ENCODE measurements around the gene PPFIA3. TPM values are rescaled to one million over a fixed set of nuclear protein-coding genes. Genes with fewer than 3 reads are reported as not detected.
"Not testable (repeated sequence)": the region's sequence is repeated elsewhere in the genome, so short reads cannot be mapped to it uniquely, and the experiment has no call there.

The PPFIA3 gene
- polyA plus RNA-seq, 3 donors: 8.5 to 20.1 (median 8.9) TPM

DNA sequence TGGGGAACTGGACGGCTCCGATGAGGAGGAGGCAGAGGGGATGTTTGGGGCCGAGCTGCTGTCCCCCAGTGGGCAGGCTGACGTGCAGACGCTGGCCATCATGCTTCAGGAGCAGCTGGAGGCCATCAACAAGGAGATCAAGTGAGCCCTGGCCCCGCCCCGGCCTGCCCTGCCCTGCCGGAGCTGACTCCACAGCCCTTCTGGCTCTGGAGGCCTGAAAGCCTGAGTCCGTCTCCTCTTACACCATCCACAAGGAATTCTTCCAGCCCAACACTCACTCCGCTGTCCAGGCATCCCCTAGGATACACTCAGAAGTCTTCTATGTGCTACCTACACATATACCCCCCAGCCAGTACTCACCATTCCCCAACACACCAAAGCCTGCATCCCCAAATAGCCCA, 17.4 kb downstream of the PPFIA3 start:
- WGBS, 3 donors: 66 to 84% (median 72%) methylated on average over 10 of the region's 10 CpGs
- H3K27ac ChIP-seq (ENCODE audit: low read depth, low read length): no peak overlapping the region

GRCh38 chr19:49140951-49141350, 21.6 kb downstream of the PPFIA3 start:
- 75 to 86% (median 85%) methylated on average over 7 of the region's 7 CpGs for WGBS, 3 donors
- H3K27ac ChIP-seq (ENCODE audit: low read depth, low read length): no peak overlapping the region

DNA sequence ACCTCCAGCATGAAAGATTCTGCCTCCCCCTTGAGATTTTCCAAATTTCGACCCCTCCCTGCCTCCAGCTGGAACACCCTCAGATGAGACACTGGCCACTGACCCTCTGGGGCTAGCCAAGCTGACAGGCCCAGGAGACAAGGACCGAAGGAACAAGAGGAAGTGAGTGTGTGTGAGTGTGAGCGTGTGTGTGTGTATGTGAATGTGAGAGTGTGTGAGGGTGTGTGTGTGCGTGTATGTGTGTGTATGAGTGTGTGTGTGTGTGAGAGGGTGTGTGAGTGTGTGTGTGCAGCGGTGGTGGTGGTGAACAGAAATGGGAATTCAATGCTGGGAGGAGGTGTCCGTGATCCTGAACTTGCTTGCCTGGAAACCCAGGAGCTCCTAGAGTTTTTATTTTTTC, 22.0 kb downstream of the PPFIA3 start:
- 80 to 84% (median 80%) methylated on average over 6 of the region's 6 CpGs for WGBS, 3 donors

DNA sequence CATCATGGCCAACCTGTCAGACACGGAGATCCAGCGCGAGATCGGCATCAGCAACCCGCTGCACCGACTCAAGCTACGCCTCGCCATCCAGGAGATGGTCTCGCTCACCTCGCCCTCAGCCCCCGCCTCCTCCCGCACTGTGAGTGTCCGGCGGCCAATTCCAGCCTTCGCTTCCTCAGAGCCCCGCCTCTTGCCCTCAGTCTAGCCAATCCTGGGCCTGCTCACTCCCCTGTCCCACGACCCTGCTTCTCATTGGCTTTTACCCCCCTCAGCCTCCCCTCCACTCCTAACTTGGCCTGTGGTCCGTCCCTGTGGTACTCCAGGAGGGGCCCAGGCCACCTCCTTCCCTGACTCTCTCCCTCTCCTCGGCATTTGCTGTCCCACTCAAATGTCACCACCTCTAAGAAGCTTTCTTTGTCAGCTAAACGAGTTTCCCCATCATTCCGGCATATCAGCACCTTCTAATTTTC, 23.6 kb downstream of the PPFIA3 start:
- WGBS, 3 donors: 3 to 7% (median 4%) methylated on average over 20 to 21 of the region's 21 CpGs
- no peak overlapping the region for H3K27ac ChIP-seq (ENCODE audit: low read depth, low read length)

More for the DNA sequence above, 22.0 kb downstream of the PPFIA3 start:
- H3K27ac ChIP-seq (ENCODE audit: low read depth, low read length): no peak overlapping the region

DNA sequence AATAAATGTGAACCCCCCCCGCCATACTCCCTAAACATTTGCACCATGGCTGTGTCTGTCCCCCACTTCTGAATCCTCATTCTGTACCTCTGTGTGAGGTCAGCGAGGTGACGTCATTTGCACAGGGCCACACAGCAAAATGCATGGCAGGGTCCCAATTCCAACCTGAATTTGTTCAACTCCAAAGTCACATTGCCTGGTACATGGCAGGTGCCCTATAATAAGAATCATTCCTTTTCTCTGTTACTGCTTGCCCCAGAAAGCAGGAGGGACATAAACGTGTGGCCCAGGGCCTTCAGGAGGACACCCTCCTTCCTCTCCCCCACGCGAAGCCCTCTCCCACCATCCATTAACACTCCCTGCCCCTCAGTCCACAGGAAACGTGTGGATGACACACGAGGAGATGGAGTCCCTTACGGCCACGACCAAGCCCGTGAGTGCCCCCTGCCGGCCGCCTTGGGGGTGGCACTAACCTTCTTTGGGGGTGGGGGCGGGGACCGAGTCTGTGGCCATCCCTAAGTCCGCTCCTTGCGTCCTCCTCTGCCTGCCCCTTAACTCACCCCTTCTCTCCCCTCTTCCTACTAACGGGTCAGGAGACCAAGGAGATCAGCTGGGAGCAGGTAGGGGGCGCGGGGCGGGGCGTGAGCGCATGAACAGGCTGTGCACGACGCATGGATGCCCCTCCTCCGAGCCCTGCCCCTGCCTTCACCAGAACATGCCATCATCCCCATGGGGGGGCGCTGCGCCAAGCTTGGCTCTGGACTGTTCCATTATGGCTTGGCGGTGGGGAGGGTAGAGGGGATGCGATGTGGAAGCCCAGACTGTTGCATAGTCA, 26.4 kb downstream of the PPFIA3 start:
- 8 to 10% (median 9%) methylated on average over 25 to 30 of the region's 30 CpGs for WGBS, 3 donors
- no peak overlapping the region for H3K27ac ChIP-seq (ENCODE audit: low read depth, low read length)

DNA sequence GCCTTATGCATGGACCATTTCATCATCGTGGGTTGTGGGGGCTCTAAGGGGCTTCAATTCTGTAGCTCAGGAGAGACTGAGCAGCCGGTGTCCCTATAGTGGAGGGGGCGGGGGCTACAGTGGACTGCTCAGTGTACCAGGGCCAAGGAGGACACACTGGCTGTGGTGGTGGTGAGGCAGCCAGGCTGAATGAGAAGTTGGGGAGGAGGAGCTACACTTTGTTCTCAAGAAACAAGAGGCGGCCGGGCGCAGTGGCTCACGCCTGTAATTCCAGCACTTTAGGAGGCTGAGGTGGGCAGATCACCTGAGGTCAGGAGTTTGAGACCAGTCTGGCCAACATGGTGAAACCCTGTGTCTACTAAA, 27.0 kb downstream of the PPFIA3 start:
- WGBS, 3 donors: 33 to 47% (median 40%) methylated on average over 7 of the region's 7 CpGs
- not testable (repeated sequence) for H3K27ac ChIP-seq (ENCODE audit: low read depth, low read length)

GRCh38 chr19:49148044-49148682, 28.8 kb downstream of the PPFIA3 start:
- 66 to 74% (median 70%) methylated on average over 11 of the region's 11 CpGs for WGBS, 3 donors
- no peak overlapping the region for H3K27ac ChIP-seq (ENCODE audit: low read depth, low read length)

DNA sequence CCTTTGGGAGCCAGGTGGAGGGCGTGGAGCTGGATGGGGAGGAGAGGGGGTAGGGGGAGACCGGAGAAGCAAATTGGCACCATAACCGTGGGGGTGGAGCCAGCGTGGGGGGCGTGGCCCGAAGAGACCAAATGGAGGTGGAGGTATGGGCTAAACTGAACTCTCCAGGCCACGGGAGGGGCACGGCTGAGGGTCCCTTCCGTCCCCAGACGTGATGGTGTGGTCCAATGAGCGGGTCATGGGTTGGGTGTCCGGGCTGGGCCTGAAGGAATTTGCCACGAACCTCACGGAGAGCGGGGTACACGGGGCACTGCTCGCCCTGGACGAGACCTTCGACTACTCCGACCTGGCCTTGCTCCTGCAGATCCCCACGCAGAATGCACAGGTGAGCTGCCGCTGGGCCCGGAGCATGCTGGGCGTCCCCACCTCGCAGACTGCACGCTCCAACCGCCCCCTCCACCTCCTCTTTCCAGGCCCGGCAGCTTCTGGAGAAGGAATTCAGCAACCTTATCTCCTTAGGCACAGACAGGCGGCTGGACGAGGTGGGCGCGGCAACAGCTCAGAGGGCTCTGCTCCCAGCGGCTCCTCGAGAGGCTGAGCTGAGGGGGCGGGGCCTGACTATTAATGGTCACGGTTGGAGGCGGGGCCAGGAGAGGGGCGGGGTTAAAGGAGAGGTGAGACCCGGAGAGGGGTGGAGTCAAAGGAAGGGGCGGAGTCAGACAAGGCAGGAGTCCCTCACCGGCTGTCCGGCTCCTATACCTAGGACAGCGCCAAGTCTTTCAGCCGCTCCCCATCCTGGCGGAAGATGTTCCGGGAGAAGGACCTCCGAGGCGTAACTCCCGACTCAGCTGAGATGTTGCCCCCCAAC, 29.7 kb downstream of the PPFIA3 start:
- no peak overlapping the region for H3K27ac ChIP-seq (ENCODE audit: low read depth, low read length)
- WGBS, 3 donors: 3 to 4% (median 3%) methylated on average over 46 to 49 of the region's 49 CpGs

- WGBS, 3 donors: 0 to 1% (median 0%) methylated on average over 23 of the region's 23 CpGs
- no peak overlapping the region for H3K27ac ChIP-seq (ENCODE audit: low read depth, low read length)
Measured at GRCh38 chr19:49149652-49150105, 30.3 kb downstream of the PPFIA3 start.

DNA sequence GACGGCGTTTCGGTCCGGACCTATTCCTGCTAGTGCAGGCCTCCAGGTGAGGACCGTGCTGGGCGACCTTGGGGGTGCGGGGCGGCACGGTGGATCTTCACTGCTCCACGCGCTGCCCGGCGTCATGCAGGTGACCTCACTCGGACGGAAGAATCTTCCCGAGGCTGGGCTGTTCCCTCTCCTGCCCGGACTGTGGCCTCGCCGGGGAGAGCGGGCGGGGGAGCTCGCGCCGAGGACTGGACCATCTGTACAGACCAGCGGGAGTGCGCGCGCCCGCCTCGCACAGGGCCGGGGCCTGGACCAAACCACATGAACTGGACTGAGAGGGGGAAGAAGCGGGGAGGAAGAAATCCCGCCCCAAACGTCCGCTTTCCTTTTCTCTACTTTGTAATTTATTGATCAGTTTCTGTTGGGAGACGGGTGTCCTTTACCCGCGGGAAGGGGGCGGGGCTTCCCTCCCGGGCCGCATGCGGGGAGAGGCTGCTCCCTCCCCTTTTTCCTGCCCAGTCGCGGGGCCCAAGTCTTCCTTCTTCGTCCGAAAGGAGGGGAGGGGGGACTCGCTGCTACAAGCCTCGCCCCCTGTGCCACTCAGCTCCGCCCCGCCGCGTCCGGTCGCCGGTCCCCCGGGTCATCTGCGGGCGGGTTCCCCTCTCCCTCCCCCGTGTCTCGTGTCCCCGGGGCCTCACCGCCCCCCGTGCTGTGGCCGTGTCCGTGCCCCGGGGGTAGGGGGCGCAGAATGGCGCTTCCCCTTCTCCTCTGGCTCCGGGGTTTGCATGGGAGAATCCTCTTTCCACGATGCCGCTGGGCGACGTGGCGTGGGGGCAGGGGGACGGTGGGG, 31.0 kb downstream of the PPFIA3 start:
- H3K27ac ChIP-seq (ENCODE audit: low read depth, low read length): no peak overlapping the region
- 0 to 1% (median 0%) methylated on average over 63 to 73 of the region's 75 CpGs for WGBS, 3 donors

GRCh38 chr19:49150944-49151243, 31.6 kb downstream of the PPFIA3 start:
- H3K27ac ChIP-seq (ENCODE audit: low read depth, low read length): no peak overlapping the region
- 6 to 10% (median 8%) methylated on average over 15 to 16 of the region's 16 CpGs for WGBS, 3 donors

DNA sequence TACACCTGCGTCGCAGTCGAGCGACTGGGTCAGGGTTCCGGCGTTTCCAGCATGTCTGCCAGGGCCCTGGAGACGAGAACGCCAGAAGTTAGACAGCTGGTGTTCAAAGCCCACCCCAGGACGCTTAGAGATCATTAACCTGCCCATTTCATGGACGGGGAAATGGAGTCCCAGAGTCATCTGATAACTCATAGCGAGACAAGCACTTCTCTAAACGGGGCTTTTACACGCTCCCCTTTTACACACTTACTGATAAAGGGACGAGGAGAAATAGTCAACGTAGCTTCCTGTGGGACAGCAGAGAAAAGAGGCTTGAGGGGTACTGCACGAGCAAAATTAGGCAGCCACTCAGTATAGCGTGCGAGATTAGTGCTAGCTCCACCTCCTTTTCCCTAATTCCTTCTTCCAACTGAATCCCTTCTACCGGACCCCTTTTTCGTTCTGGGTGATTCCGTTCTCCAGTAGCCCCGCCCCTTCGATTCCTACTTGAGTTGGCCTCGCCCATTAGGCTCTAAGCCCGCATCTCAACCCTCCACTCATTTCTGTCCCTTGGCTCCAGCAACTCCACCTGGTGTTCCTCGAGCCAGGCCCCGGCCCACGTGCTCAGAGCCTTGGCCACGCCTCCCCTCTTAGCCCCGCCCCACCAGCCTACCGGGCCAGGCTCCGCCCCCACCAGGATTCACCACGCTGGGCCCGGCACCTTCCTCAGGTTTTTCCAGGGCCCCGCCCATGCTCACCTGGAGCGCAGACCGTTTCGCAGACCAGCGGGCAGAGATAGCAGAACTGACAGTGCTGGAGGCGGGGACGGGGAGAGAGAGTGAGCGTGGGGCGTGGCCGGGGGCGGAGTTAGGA, 32.1 kb downstream of the PPFIA3 start:
- no peak overlapping the region for H3K27ac ChIP-seq (ENCODE audit: low read depth, low read length)
- WGBS, 3 donors: 9% methylated on average over 45 of the region's 45 CpGs

DNA sequence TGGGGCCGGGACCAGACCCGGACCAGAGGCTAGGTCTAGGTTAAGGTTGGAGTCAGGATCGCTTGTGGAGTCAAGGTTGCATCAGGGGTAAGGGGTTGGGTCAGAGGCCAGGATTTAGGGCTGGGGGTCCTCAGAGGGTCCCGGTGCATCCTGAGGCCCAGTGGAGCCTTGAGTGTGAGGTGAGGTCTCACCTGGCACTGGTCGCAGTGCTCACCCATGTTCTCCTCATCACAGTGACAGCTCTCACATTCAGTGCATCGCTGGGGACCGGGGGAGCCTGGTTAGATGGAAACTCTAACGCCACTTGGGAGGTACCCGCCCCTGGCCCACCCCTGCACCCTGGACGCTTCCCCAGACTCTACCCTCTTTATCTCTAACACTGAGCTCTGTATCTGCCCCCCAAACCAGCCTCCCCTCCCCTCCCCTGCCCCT, 32.8 kb downstream of the PPFIA3 start:
- 20 to 28% (median 26%) methylated on average over 9 to 10 of the region's 10 CpGs for WGBS, 3 donors
- no peak overlapping the region for H3K27ac ChIP-seq (ENCODE audit: low read depth, low read length)

- H3K27ac ChIP-seq (ENCODE audit: low read depth, low read length): no peak overlapping the region
- WGBS, 3 donors: 82 to 93% (median 84%) methylated on average over 7 to 10 of the region's 10 CpGs
Measured at GRCh38 chr19:49153167-49153809, 33.9 kb downstream of the PPFIA3 start.

GRCh38 chr19:49154279-49154678, 34.9 kb downstream of the PPFIA3 start:
- WGBS, 3 donors: 94 to 97% (median 95%) methylated on average over 6 of the region's 6 CpGs
- H3K27ac ChIP-seq (ENCODE audit: low read depth, low read length): no peak overlapping the region

DNA sequence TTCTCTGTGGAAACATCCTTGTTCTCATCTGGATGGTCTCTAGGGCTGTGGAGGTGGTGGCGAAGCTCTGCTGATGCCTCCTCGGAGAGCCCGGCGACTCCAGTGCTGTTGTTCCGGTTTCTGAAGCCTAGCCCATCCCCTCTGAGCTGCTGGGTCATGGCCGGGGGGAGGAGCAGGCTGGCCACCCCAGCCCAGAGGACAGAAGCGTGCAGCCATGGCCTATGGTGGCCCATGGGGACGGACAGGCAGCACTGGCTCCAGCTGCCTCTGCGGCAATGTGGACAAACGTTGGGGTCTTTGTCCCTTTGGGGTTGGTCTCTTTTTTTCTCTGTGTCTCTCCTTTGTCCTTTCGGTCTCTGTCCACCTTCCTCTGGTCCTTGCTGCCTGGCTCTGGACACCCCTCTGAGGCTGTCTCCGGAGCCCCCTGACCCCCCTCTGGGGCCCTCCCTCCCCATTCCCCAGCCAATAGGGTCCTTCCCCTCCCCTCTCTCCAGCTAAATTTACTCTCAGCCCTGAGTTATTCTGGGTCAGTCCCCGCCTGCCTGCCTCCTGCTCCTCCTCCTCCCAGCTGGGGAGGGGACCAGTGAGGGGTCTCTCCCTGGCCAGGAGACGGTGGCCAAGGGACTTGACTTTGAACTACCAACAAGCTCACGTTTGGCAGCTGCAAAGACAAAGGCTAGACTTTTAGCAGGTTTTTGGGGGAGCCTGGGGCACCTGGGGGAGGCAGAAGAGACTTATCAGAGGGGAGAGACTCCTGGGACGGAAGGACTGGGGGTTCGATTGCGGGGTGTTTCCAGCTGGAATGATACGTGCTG, 35.9 kb downstream of the PPFIA3 start, which contains the start of gene HRC:
Gene HRC (minus strand): TSS at position 392 of the 815 bp plus-strand sequence. CDS start 159 bp downstream, at position 233.
- WGBS, 3 donors: 54 to 64% (median 63%) methylated on average over 19 of the region's 19 CpGs
- no peak within 1 kb of the TSS for H3K27ac ChIP-seq (ENCODE audit: low read depth, low read length)

Measured in adipose tissue (tissue), 3 donors.